H1 (cell line): Measurements from ENCODE around the gene PKN1.

Source experiments
- MAX ChIP-seq: IDR thresholded peaks from 2 replicates; pipeline ENCODE4 v1.6.1; 2012; ENCODE audit warnings: inconsistent platforms
- POLR2AphosphoS5 ChIP-seq: IDR thresholded peaks from 2 replicates; pipeline ENCODE4 v1.6.1; 2011; ENCODE audit warnings: low read depth, low read length

GRCh38 chr19:14476673-14477401 lies 43.7 kb downstream of the PKN1 start:
- no peak for TF ChIP-seq MAX
- TF ChIP-seq POLR2AphosphoS5, result no peak
